GM12872 (cell line): ENCODE results near the gene ITGB1BP1.

Source experiments
- CTCF ChIP-seq: IDR thresholded peaks from 3 replicates; pipeline ENCODE4 v1.5.1; 2011; ENCODE audit warnings: low read depth, mild to moderate bottlenecking, low read length, moderate library complexity; ENCODE audit not compliant: insufficient read depth

ITGB1BP1 gene

GRCh38 chr2:9360701-9361100, 62.6 kb downstream of the ITGB1BP1 start:
- no peak for TF ChIP-seq CTCF

GRCh38 chr2:9360110-9360509, 63.2 kb downstream of the ITGB1BP1 start:
- no peak for TF ChIP-seq CTCF

- no peak for TF ChIP-seq CTCF
Observed at GRCh38 chr2:9359463-9359862, 63.9 kb downstream of the ITGB1BP1 start.

GRCh38 chr2:9358846-9359245, 64.5 kb downstream of the ITGB1BP1 start:
- no peak for TF ChIP-seq CTCF

GRCh38 chr2:9356261-9356660, 67.1 kb downstream of the ITGB1BP1 start:
- TF ChIP-seq CTCF: no peak

- TF ChIP-seq CTCF: no peak
Observed at GRCh38 chr2:9355716-9356115, 67.6 kb downstream of the ITGB1BP1 start.

- TF ChIP-seq CTCF: no peak
Observed at GRCh38 chr2:9355270-9355669, 68.1 kb downstream of the ITGB1BP1 start.

GRCh38 chr2:9354318-9354717, 69.0 kb downstream of the ITGB1BP1 start:
- TF ChIP-seq CTCF: no peak
